A549 treated with RU486 at 1 μM for 4 hours (cell line): ENCODE measurements around the gene CIB2. TPM values are rescaled to one million over a fixed set of nuclear protein-coding genes. Genes with fewer than 3 reads are reported as not detected.

ENCODE experiments used
- total RNA-seq: library from RNA; stranded (reverse); fragments of 200-300 nt; extraction: Qiagen RNA extraction; gene quantifications from 5 replicates; pipeline ENCODE4 v1.2.3, GENCODE V29; 2022; ENCODE audit warnings: low read depth

CIB2 gene
- total RNA-seq = 26.8 to 31.3 TPM (median 28.3 TPM) in 5 replicates

GRCh38 chr15:78131295-78132061, at the start of gene CIB2:
Gene CIB2, minus strand, starts transcription at chr15:78131445. Its CDS starts 230 bp downstream, at chr15:78131215.

GRCh38 chr15:78149068-78149804, 18.0 kb upstream of the CIB2 start, which contains the start of gene IDH3A:
Gene IDH3A, plus strand, starts transcription at chr15:78149362. Its CDS starts 42 bp downstream, at chr15:78149404.

GRCh38 chr15:78092261-78093041, 38.8 kb downstream of the CIB2 start, which contains the start of gene SH2D7:
Gene SH2D7, plus strand, starts transcription at chr15:78092561. Its CDS starts 24 bp downstream, at chr15:78092585.

GRCh38 chr15:78077053-78077870, 54.0 kb downstream of the CIB2 start, which contains the start of gene TBC1D2B:
Gene TBC1D2B, minus strand, starts transcription at chr15:78077711. Its CDS starts 59 bp downstream, at chr15:78077652.

Other genes with a start within 250 kb of the CIB2 start
- gene TBC1D2B, start 53.7 kb downstream of the CIB2 start, total RNA-seq = 10.7 to 15.8 TPM (median 13.3 TPM) in 5 replicates
- gene SH2D7, start 38.9 kb downstream of the CIB2 start, total RNA-seq = not detected in 5 replicates
- 69.5 to 97.3 TPM (median 72.2 TPM) in 5 replicates for gene IDH3A, start 17.9 kb upstream of the CIB2 start, total RNA-seq
- gene ACSBG1, start 103.1 kb upstream of the CIB2 start, total RNA-seq = 0.12 to 0.39 TPM (median 0.15 TPM) in 4 of 5 replicates, not detected in the other
- 0.05 to 0.11 TPM in 2 of 5 replicates, not detected in the others for gene DNAJA4, start 133.1 kb upstream of the CIB2 start, total RNA-seq
- gene SKIC8, start 168.2 kb upstream of the CIB2 start, total RNA-seq = 80.2 to 111 TPM (median 89.2 TPM) in 5 replicates
- gene CRABP1, start 208.9 kb upstream of the CIB2 start, total RNA-seq = 1.5 to 2.0 TPM (median 1.8 TPM) in 5 replicates